HUES48 (cell line): Measurements from ENCODE around the gene HAPLN3.

ENCODE experiments used
- H3K27ac ChIP-seq: one replicate; pipeline ENCODE4 v1.7.0; 2013; ENCODE audit warnings: low read depth, low read length, inconsistent platforms
- H3K27me3 ChIP-seq: 2 replicates; pipeline ENCODE4 v1.6.1; 2013; ENCODE audit warnings: mild to moderate bottlenecking, low read length; ENCODE audit not compliant: control insufficient read depth, insufficient read depth
- H3K36me3 ChIP-seq: 2 replicates; pipeline ENCODE4 v1.6.1; 2013; ENCODE audit warnings: low read length; ENCODE audit not compliant: control insufficient read depth, insufficient read depth
- H3K4me1 ChIP-seq: 2 replicates; pipeline ENCODE4 v1.6.1; 2013; ENCODE audit warnings: mild to moderate bottlenecking, low read length; ENCODE audit not compliant: control insufficient read depth, insufficient read depth
- H3K4me3 ChIP-seq: 2 replicates; pipeline ENCODE4 v1.5.1; 2013; ENCODE audit warnings: mild to moderate bottlenecking, low read depth, low read length
- H3K9ac ChIP-seq: 2 replicates; pipeline ENCODE4 v1.6.1; 2013; ENCODE audit warnings: mild to moderate bottlenecking, low read depth, low read length, moderate library complexity
- H3K9me3 ChIP-seq: 2 replicates; pipeline ENCODE4 v1.6.1; 2013; ENCODE audit warnings: low read length; ENCODE audit not compliant: control insufficient read depth, insufficient read depth

The HAPLN3 gene

GRCh38 chr15:88859550-88859949 is 35.8 kb downstream of the HAPLN3 start:
- H3K36me3 ChIP-seq = no peaks in the 10 kb centered on the region
- H3K9me3 ChIP-seq = peaks cover 13% of the 10 kb centered on the region
- H3K27me3 ChIP-seq = no peaks in the 10 kb centered on the region
- no peak overlapping the region for H3K9ac ChIP-seq
- no peak overlapping the region for H3K27ac ChIP-seq
- H3K4me1 ChIP-seq = no peaks in the 10 kb centered on the region
- no peak overlapping the region for H3K4me3 ChIP-seq

- H3K27me3 ChIP-seq = no peaks in the 10 kb centered on the region
These were observed 36.4 kb downstream of the HAPLN3 start for GRCh38 chr15:88858934-88859333.

GRCh38 chr15:88852476-88852875 is 42.9 kb downstream of the HAPLN3 start:
- H3K9ac ChIP-seq = no peak overlapping the region
- H3K36me3 ChIP-seq = no peaks in the 10 kb centered on the region
- H3K4me1 ChIP-seq = no peaks in the 10 kb centered on the region
- peaks cover 12% of the 10 kb centered on the region for H3K9me3 ChIP-seq
- no peak overlapping the region for H3K27ac ChIP-seq
- H3K4me3 ChIP-seq = no peak overlapping the region
- H3K27me3 ChIP-seq = no peaks in the 10 kb centered on the region

More at GRCh38 chr15:88858934-88859333, 36.4 kb downstream of the HAPLN3 start:
- H3K9me3 ChIP-seq = peaks cover 14% of the 10 kb centered on the region
- no peaks in the 10 kb centered on the region for H3K4me1 ChIP-seq
- no peak overlapping the region for H3K27ac ChIP-seq
- H3K9ac ChIP-seq = no peak overlapping the region
- H3K36me3 ChIP-seq = no peaks in the 10 kb centered on the region
- no peak overlapping the region for H3K4me3 ChIP-seq

GRCh38 chr15:88849376-88850072 is 45.8 kb downstream of the HAPLN3 start:
- Histone ChIP-seq H3K9me3 (peaks cover 1% of the 10 kb centered on the region; the same call in 1 of the 2 replicates), H3K27me3 (no peaks in the 10 kb centered on the region), H3K9ac (no peak overlapping the region), H3K27ac (no peak overlapping the region), H3K4me1 (no peaks in the 10 kb centered on the region), H3K36me3 (no peaks in the 10 kb centered on the region), H3K4me3 (no peak overlapping the region)

- no peak overlapping the region for H3K27ac ChIP-seq
- no peaks in the 10 kb centered on the region for H3K36me3 ChIP-seq
- H3K27me3 ChIP-seq = no peaks in the 10 kb centered on the region
- no peaks in the 10 kb centered on the region for H3K9me3 ChIP-seq
- no peak overlapping the region for H3K9ac ChIP-seq
- H3K4me1 ChIP-seq = no peaks in the 10 kb centered on the region
- no peak overlapping the region for H3K4me3 ChIP-seq
These were observed 47.1 kb downstream of the HAPLN3 start for GRCh38 chr15:88848203-88848602.

- Histone ChIP-seq H3K4me3 (no peak overlapping the region), H3K27ac (no peak overlapping the region), H3K9ac (no peak overlapping the region), H3K9me3 (no peaks in the 10 kb centered on the region), H3K4me1 (no peaks in the 10 kb centered on the region), H3K27me3 (no peaks in the 10 kb centered on the region), H3K36me3 (no peaks in the 10 kb centered on the region)
These were observed 48.2 kb downstream of the HAPLN3 start for GRCh38 chr15:88847144-88847543.

- H3K4me3 ChIP-seq = no peak overlapping the region
- no peaks in the 10 kb centered on the region for H3K27me3 ChIP-seq
- H3K27ac ChIP-seq = no peak overlapping the region
- no peak overlapping the region for H3K9ac ChIP-seq
- no peaks in the 10 kb centered on the region for H3K4me1 ChIP-seq
- no peaks in the 10 kb centered on the region for H3K9me3 ChIP-seq
- H3K36me3 ChIP-seq = no peaks in the 10 kb centered on the region
These were observed 49.7 kb downstream of the HAPLN3 start for GRCh38 chr15:88845616-88846015.

- Histone ChIP-seq H3K4me1 (no peaks in the 10 kb centered on the region), H3K9me3 (no peaks in the 10 kb centered on the region), H3K4me3 (no peak overlapping the region), H3K9ac (no peak overlapping the region), H3K36me3 (no peaks in the 10 kb centered on the region), H3K27ac (no peak overlapping the region), H3K27me3 (no peaks in the 10 kb centered on the region)
These were observed 50.5 kb downstream of the HAPLN3 start for GRCh38 chr15:88844749-88845386.

- Histone ChIP-seq H3K27me3 (no peaks in the 10 kb centered on the region), H3K36me3 (no peaks in the 10 kb centered on the region), H3K27ac (no peak overlapping the region), H3K9me3 (no peaks in the 10 kb centered on the region), H3K9ac (no peak overlapping the region), H3K4me3 (no peak overlapping the region), H3K4me1 (no peaks in the 10 kb centered on the region)
These were observed 52.0 kb downstream of the HAPLN3 start for GRCh38 chr15:88843334-88843733.

GRCh38 chr15:88842156-88842555 is 53.2 kb downstream of the HAPLN3 start:
- Histone ChIP-seq H3K27me3 (no peaks in the 10 kb centered on the region), H3K36me3 (no peaks in the 10 kb centered on the region), H3K4me3 (no peak overlapping the region), H3K4me1 (no peaks in the 10 kb centered on the region), H3K9ac (no peak overlapping the region), H3K27ac (no peak overlapping the region), H3K9me3 (no peaks in the 10 kb centered on the region)

GRCh38 chr15:88841236-88841635 is 54.1 kb downstream of the HAPLN3 start:
- H3K27ac ChIP-seq = no peak overlapping the region
- no peaks in the 10 kb centered on the region for H3K4me1 ChIP-seq
- no peaks in the 10 kb centered on the region for H3K36me3 ChIP-seq
- no peaks in the 10 kb centered on the region for H3K9me3 ChIP-seq
- H3K4me3 ChIP-seq = no peak overlapping the region
- H3K9ac ChIP-seq = no peak overlapping the region
- H3K27me3 ChIP-seq = no peaks in the 10 kb centered on the region
